HepG2 (cell line): ENCODE data around the gene SGCD. TPM values are rescaled to one million over a fixed set of nuclear protein-coding genes. Genes with fewer than 3 reads are reported as not detected.

ENCODE experiments used
- HMGXB3 ChIP-seq: sonication (generic); formaldehyde crosslinking; IDR thresholded peaks from 2 replicates; pipeline ENCODE4 v1.4.0; 2020; ENCODE audit warnings: missing genetic modification reagents, borderline replicate concordance
- HNF4A ChIP-seq: sonication (generic); formaldehyde crosslinking; IDR thresholded peaks from 2 replicates; pipeline ENCODE4 v1.4.0; 2020; ENCODE audit warnings: missing genetic modification reagents
- MLX ChIP-seq: IDR thresholded peaks from 2 replicates; pipeline ENCODE4 v1.6.1; 2016
- RBM39 ChIP-seq: fragments of 200-400 bp; formaldehyde crosslinking; IDR thresholded peaks from one replicate; pipeline ENCODE4 v1.6.1; 2018; ENCODE audit warnings: antibody characterized with exemption, mild to moderate bottlenecking, low read depth, low read length; ENCODE audit not compliant: poor library complexity, severe bottlenecking
- REXO4 ChIP-seq: sonication (generic); formaldehyde crosslinking; IDR thresholded peaks from 2 replicates; pipeline ENCODE4 v1.8.0; 2022; ENCODE audit warnings: missing genetic modification reagents, mild to moderate bottlenecking, borderline replicate concordance
- SAFB2 ChIP-seq: sonication (generic); formaldehyde crosslinking; IDR thresholded peaks from 2 replicates; pipeline ENCODE4 v1.5.1; 2020; ENCODE audit warnings: missing genetic modification reagents, low read depth, mild to moderate bottlenecking, borderline replicate concordance
- SETDB1 ChIP-seq: sonication (generic); formaldehyde crosslinking; IDR thresholded peaks from 2 replicates; pipeline ENCODE4 v1.5.1; 2020; ENCODE audit warnings: missing genetic modification reagents, mild to moderate bottlenecking, borderline replicate concordance
- SIX4 ChIP-seq: sonication (generic); formaldehyde crosslinking; IDR thresholded peaks from 2 replicates; pipeline ENCODE4 v1.4.0; 2020; ENCODE audit warnings: missing genetic modification reagents
- SMARCE1 ChIP-seq: fragments of 450-650 bp; IDR thresholded peaks from 2 replicates; pipeline ENCODE4 v1.6.1; 2017; ENCODE audit warnings: borderline replicate concordance
- ZNF136 ChIP-seq: sonication (generic); formaldehyde crosslinking; IDR thresholded peaks from 2 replicates; pipeline ENCODE4 v1.8.1; 2022; ENCODE audit warnings: low read depth, mild to moderate bottlenecking, moderate library complexity, missing genetic modification reagents
- ZNF512B ChIP-seq: sonication (generic); formaldehyde crosslinking; IDR thresholded peaks from 2 replicates; pipeline ENCODE4 v1.5.1; 2020; ENCODE audit warnings: missing genetic modification reagents, mild to moderate bottlenecking, borderline replicate concordance
- ZNF580 ChIP-seq: IDR thresholded peaks from 2 replicates; pipeline ENCODE4 v1.6.1; 2016; ENCODE audit warnings: low read depth, borderline replicate concordance
- ZNF790 ChIP-seq: sonication (generic); formaldehyde crosslinking; IDR thresholded peaks from 2 replicates; pipeline ENCODE4 v1.8.0; 2022; ENCODE audit warnings: missing genetic modification reagents, mild to moderate bottlenecking, borderline replicate concordance
- polyA plus RNA-seq, 8 experiments: library from polyadenylated mRNA; depleted of rRNA in 3 of 8; stranded (reverse) in 7 of 8; unstranded in 1 of 8; fragments of >200 nt; fragmentation: Illumina TruSeq in 4 of 8; extraction: Trizol in 4 of 8; gene quantifications; 2 replicates each; pipeline versions ENCODE4 v1.2.1 to v1.2.3, GENCODE V29; 2011 to 2016; ENCODE audit warnings: low read depth in 4 of 8, missing spikeins in 1 of 8, mixed read lengths in 1 of 8; ENCODE audit not compliant: insufficient read depth in 1 of 8
- total RNA-seq, 5 experiments: library from RNA; depleted of rRNA; stranded (reverse); fragments of >200 nt; fragmentation: Illumina TruSeq; extraction: Trizol; gene quantifications; 2 replicates each; pipeline ENCODE4 v1.2.3, GENCODE V29; 2016; ENCODE audit warnings: low read depth in 1 of 5
- TF ChIP-seq, protein P1 (sequence below): sonication (generic); formaldehyde crosslinking; IDR thresholded peaks from 2 replicates; pipeline ENCODE4 v1.5.0; 2020; ENCODE audit warnings: missing genetic modification reagents, mild to moderate bottlenecking, borderline replicate concordance
- TF ChIP-seq, protein P2 (sequence below): sonication (generic); formaldehyde crosslinking; IDR thresholded peaks from 2 replicates; pipeline ENCODE4 v1.4.0; 2020; ENCODE audit warnings: mild to moderate bottlenecking, low read depth, missing genetic modification reagents

SGCD gene
- total and polyA plus RNA-seq, 2 of the 13 experiments (the other 11 are each of a cell fraction or from before 2014, with no cell fraction given) = not detected

DNA sequence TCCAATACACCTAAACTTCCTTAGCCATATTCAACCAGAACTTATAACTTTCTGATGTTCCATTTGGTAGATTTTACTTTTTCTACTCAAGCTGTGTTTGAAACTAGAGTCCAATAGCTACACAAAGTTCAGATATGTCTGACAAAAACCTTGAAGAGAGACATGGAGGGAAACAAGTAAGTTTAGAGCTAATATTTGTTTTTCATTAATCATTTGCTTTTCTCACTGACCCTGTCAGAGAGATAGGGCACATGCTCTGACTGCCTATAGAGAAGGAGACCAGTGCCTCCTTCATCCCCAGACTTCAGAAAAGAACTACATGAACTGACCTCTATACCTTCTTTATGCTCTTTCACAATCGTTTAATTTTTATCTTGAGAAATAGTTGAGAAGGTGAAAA is 366.1 kb downstream of the SGCD start (continued):
- TF ChIP-seq MLX (CRISPR knock-in tag) = no peak
- TF ChIP-seq SMARCE1 = no peak
- no peak for TF ChIP-seq HMGXB3 (CRISPR knock-in tag)
- TF ChIP-seq ZNF790 (CRISPR knock-in tag) = no peak
- no peak for TF ChIP-seq SAFB2 (CRISPR knock-in tag)
- TF ChIP-seq ZNF580 (CRISPR knock-in tag) = no peak
- TF ChIP-seq ZNF512B = no peak
- TF ChIP-seq HNF4A (CRISPR knock-in tag) = peak; percentile 65
- TF ChIP-seq SIX4 (CRISPR knock-in tag) = no peak
- TF ChIP-seq, protein P1, sequence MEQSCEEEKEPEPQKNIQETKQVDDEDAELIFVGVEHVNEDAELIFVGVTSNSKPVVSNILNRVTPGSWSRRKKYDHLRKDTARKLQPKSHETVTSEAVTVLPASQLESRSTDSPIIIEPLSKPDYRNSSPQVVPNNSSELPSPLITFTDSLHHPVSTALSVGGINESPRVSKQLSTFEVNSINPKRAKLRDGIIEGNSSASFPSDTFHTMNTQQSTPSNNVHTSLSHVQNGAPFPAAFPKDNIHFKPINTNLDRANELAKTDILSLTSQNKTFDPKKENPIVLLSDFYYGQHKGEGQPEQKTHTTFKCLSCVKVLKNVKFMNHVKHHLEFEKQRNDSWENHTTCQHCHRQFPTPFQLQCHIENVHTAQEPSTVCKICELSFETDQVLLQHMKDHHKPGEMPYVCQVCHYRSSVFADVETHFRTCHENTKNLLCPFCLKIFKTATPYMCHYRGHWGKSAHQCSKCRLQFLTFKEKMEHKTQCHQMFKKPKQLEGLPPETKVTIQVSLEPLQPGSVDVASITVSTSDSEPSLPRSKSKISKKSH (CRISPR knock-in tag) = no peak
- no peak for TF ChIP-seq SETDB1 (CRISPR knock-in tag)
- TF ChIP-seq RBM39 = no peak
- no peak for TF ChIP-seq ZNF136
- TF ChIP-seq, protein P2, sequence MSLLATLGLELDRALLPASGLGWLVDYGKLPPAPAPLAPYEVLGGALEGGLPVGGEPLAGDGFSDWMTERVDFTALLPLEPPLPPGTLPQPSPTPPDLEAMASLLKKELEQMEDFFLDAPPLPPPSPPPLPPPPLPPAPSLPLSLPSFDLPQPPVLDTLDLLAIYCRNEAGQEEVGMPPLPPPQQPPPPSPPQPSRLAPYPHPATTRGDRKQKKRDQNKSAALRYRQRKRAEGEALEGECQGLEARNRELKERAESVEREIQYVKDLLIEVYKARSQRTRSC (CRISPR knock-in tag) = no peak
- TF ChIP-seq REXO4 (CRISPR knock-in tag) = no peak
